ENCODE data around the gene GNRH2.
"Not testable (repeated sequence)": the region's sequence is repeated elsewhere in the genome, so short reads cannot be mapped to it uniquely, and the experiment has no call there.

GNRH2 gene

GRCh38 chr20:3075315-3075714, 31.9 kb downstream of the GNRH2 start:
- DNase-seq = not testable (repeated sequence)

GRCh38 chr20:3077618-3078134, 34.3 kb downstream of the GNRH2 start:
- DNase-seq = no peak

- no peak for DNase-seq
Measured at GRCh38 chr20:3080939-3081388, 37.5 kb downstream of the GNRH2 start.

- DNase-seq = no peak
Measured at GRCh38 chr20:3081641-3082040, 38.2 kb downstream of the GNRH2 start.

GRCh38 chr20:3082306-3082951, 39.0 kb downstream of the GNRH2 start:
- no peak for DNase-seq

GRCh38 chr20:3082955-3083952, 39.8 kb downstream of the GNRH2 start:
- DNase-seq = no peak

- no peak for DNase-seq
Measured at GRCh38 chr20:3084283-3084985, 41.0 kb downstream of the GNRH2 start, which contains the start of gene AVP. Gene AVP, minus strand, starts transcription at chr20:3084724. Its CDS starts 50 bp downstream, at chr20:3084674.

- no peak for DNase-seq
Measured at GRCh38 chr20:3084986-3085360, 41.6 kb downstream of the GNRH2 start.

- no peak for DNase-seq
Measured at GRCh38 chr20:3085571-3086072, 42.2 kb downstream of the GNRH2 start.

- DNase-seq = no peak
Measured at GRCh38 chr20:3088031-3088430, 44.6 kb downstream of the GNRH2 start.

- DNase-seq = no peak
Measured at GRCh38 chr20:3090565-3090964, 47.1 kb downstream of the GNRH2 start.

GRCh38 chr20:3092611-3093379, 49.4 kb downstream of the GNRH2 start:
- DNase-seq = no peak

GRCh38 chr20:3093861-3094361, 50.5 kb downstream of the GNRH2 start:
- DNase-seq = no peak

GRCh38 chr20:3094848-3095629, 51.6 kb downstream of the GNRH2 start:
- no peak for DNase-seq
